Gastroesophageal sphincter (tissue), 4 donors: ENCODE results near the gene APBA2. TPM values are rescaled to one million over a fixed set of nuclear protein-coding genes. Genes with fewer than 3 reads are reported as not detected.
A peak's percentile ranks its signal among the peaks of the same experiment; 100 is the strongest.

ENCODE experiments used
- ATAC-seq: fragments of 150-250 bp; one replicate; pipeline ENCODE4 v1.9.1; 2016; ENCODE audit warnings: mild to moderate bottlenecking, moderate library complexity
- H3K27ac ChIP-seq, 4 donors: fragments of 200-600 bp; sonication (generic) in 3 of 4; 1 replicate in 3 of 4; 2 replicates in 1 of 4; pipeline ENCODE4 v1.5.1; 2016 to 2019
- H3K27me3 ChIP-seq: fragments of 200-600 bp; sonication (generic); one replicate; pipeline ENCODE4 v1.5.1; 2019
- H3K36me3 ChIP-seq, 2 donors: fragments of 200-600 bp; sonication (generic); one replicate each; pipeline ENCODE4 v1.5.1; 2019; ENCODE audit warnings: control low read depth in 1 of 2
- H3K4me1 ChIP-seq, 3 donors: fragments of 200-600 bp; sonication (generic); 1 replicate in 2 of 3; 2 replicates in 1 of 3; pipeline ENCODE4 v1.5.1; 2016 to 2019; ENCODE audit warnings: control low read depth in 2 of 3
- H3K4me3 ChIP-seq, 2 donors: fragments of 200-600 bp; sonication (generic); one replicate each; pipeline ENCODE4 v1.5.1; 2019; ENCODE audit warnings: mild to moderate bottlenecking in 1 of 2, moderate library complexity in 1 of 2
- H3K9me3 ChIP-seq, 3 donors: fragments of 200-600 bp; sonication (generic); one replicate each; pipeline ENCODE4 v1.5.1; 2017 to 2019; ENCODE audit warnings: control low read depth in 2 of 3
- CTCF ChIP-seq, 4 experiments: fragments of 200-600 bp in 2 of 4; fragments of 450-650 bp in 2 of 4; sonication (generic) in 1 of 4; IDR thresholded peaks; one replicate each; pipeline ENCODE4 v1.5.1; 2017 to 2019; ENCODE audit warnings: antibody characterized with exemption in 4 of 4, mild to moderate bottlenecking in 2 of 4, moderate library complexity in 2 of 4
- EP300 ChIP-seq: sonication (generic); formaldehyde crosslinking; IDR thresholded peaks from one replicate; pipeline ENCODE4 v1.6.1; 2017; ENCODE audit warnings: antibody characterized with exemption, mild to moderate bottlenecking
- POLR2A ChIP-seq, 2 donors: fragments of 450-650 bp; IDR thresholded peaks; one replicate each; pipeline ENCODE4 v1.6.1; 2017; ENCODE audit warnings: antibody characterized with exemption in 2 of 2, mild to moderate bottlenecking in 2 of 2, moderate library complexity in 1 of 2
- POLR2AphosphoS5 ChIP-seq: sonication (generic); formaldehyde crosslinking; IDR thresholded peaks from one replicate; pipeline ENCODE4 v1.6.1; 2017; ENCODE audit warnings: antibody characterized with exemption
- WGBS, 2 donors: methylation state at CpG; one replicate each; pipeline ENCODE4 v1.1.5; 2018; ENCODE audit warnings: low coverage in 1 of 2; 5-methylcytosine and 5-hydroxymethylcytosine counted together
- total RNA-seq, 4 donors: library from RNA; depleted of rRNA; stranded (reverse); fragments of >200 nt; gene quantifications; one replicate each; pipeline ENCODE4 v1.1.0, GENCODE V29; 2016

APBA2 gene
- total RNA-seq, 4 donors from 2014 or later: 3.1 to 14.9 (median 4.2) TPM

- Histone ChIP-seq H3K36me3 (no peaks in the 10 kb centered on the region), H3K4me1 (peaks cover 0 to 36% (median 0%) of the 10 kb centered on the region in 3 donors), H3K4me3 (no peak overlapping the region), H3K27me3 (no peaks in the 10 kb centered on the region), H3K9me3 (no peaks in the 10 kb centered on the region), H3K27ac (no peak overlapping the region)
- ATAC-seq: no peak
- TF ChIP-seq POLR2A (IDR thresholded peaks at IDR 0.05) (no peak), POLR2AphosphoS5 (no peak), CTCF (IDR thresholded peaks at IDR 0.05) (no peak)
- WGBS, 2 donors: 96% methylated on average over 5 of the region's 13 CpGs; no CpG with 5 or more reads in 1 of the 2 donors
These were observed 104.1 kb downstream of the APBA2 start for GRCh38 chr15:28989896-28990295.

GRCh38 chr15:28990390-28990789, 104.6 kb downstream of the APBA2 start:
- Histone ChIP-seq H3K4me3 (no peak overlapping the region), H3K27ac (no peak overlapping the region), H3K9me3 (no peaks in the 10 kb centered on the region), H3K4me1 (peaks cover 0 to 31% (median 0%) of the 10 kb centered on the region in 3 donors), H3K36me3 (no peaks in the 10 kb centered on the region), H3K27me3 (no peaks in the 10 kb centered on the region)
- 84 to 94% methylated on average over 2 of the region's 2 CpGs for WGBS, 2 donors
- TF ChIP-seq EP300 (no peak), POLR2A (IDR thresholded peaks at IDR 0.05) (no peak), POLR2AphosphoS5 (no peak), CTCF (IDR thresholded peaks at IDR 0.05) (no peak)
- ATAC-seq: no peak

GRCh38 chr15:28991236-28992171, 105.7 kb downstream of the APBA2 start:
- ATAC-seq: no peak
- H3K36me3 ChIP-seq: no peaks in the 10 kb centered on the region
- H3K27me3 ChIP-seq: no peaks in the 10 kb centered on the region
- no peak overlapping the region for H3K4me3 ChIP-seq
- TF ChIP-seq EP300 (no peak), POLR2A (IDR thresholded peaks at IDR 0.05) (no peak), CTCF (IDR thresholded peaks at IDR 0.05) (no peak), POLR2AphosphoS5 (no peak)
- H3K9me3 ChIP-seq: no peaks in the 10 kb centered on the region
- no peak overlapping the region for H3K27ac ChIP-seq
- peaks cover 0 to 24% (median 0%) of the 10 kb centered on the region in 3 donors for H3K4me1 ChIP-seq
- WGBS, 2 donors: 78 to 96% methylated on average over 3 to 5 of the region's 21 CpGs

- TF ChIP-seq POLR2A (IDR thresholded peaks at IDR 0.05) (no peak), CTCF (IDR thresholded peaks at IDR 0.05) (no peak), EP300 (no peak), POLR2AphosphoS5 (no peak)
- H3K4me1 ChIP-seq: peaks cover 0 to 24% (median 0%) of the 10 kb centered on the region in 3 donors
- no peak for ATAC-seq
- H3K36me3 ChIP-seq: no peaks in the 10 kb centered on the region
- no peak overlapping the region for H3K4me3 ChIP-seq
- WGBS, 2 donors: 71 to 83% methylated on average over 3 to 5 of the region's 6 CpGs
- peak overlapping the region in 3 of 4 donors; percentile 62 to 83 (median 73) for H3K27ac ChIP-seq
- H3K9me3 ChIP-seq: no peaks in the 10 kb centered on the region
- no peaks in the 10 kb centered on the region for H3K27me3 ChIP-seq
These were observed 106.6 kb downstream of the APBA2 start for GRCh38 chr15:28992336-28992864.
